G401.6 (cell line): ENCODE measurements around the gene AK5.
"Not testable (repeated sequence)": the region's sequence is repeated elsewhere in the genome, so short reads cannot be mapped to it uniquely, and the experiment has no call there.

Experiments
- FAIRE-seq: peaks from 2 replicates; lab custom pipeline; 2012; peaks lifted over from hg19 to GRCh38; lab: Jason Lieb, UNC

Gene AK5

GRCh38 chr1:77287535-77287934 is 5.7 kb downstream of the AK5 start:
- FAIRE-seq: no peak

- FAIRE-seq: no peak
Measured at GRCh38 chr1:77288275-77288674, 6.5 kb downstream of the AK5 start.

DNA sequence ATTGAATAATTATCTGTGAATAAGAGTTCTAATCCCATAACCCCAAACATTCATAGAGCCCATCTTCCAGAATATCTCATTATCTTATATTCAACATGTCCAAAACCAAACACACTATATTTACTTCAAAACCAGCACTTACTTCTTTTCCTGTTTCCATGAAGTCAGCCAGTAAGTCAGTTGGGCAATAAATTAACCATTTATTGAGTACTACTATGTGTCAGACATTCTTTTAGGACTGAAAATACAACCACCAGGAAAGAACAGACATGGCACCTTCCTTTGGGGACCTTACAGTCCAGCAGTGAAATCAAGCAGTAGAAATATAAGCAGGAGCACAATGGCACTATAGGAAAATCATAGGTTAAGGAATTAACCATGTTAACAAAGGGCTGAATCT is 8.8 kb downstream of the AK5 start:
- FAIRE-seq: no peak

DNA sequence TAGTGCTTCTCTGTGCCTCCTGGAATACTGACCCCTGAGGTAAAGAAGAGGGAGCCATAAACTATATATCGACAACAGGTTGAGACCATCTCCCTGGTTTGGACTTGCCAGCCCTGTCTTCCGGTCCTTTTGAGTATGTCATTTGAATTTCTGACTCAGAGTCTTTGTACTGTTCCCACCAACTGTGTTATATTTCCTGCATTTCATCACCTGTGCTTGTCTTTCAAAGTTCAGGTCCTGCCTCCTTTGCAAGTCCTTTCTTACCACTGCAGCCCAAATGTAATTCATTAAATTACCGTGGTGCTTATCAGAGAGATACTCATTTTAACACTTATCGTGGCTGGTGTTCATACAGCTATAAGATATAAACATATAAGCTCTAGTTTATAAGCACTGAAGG is 10.7 kb downstream of the AK5 start:
- FAIRE-seq: no peak

GRCh38 chr1:77300566-77300965 is 18.7 kb downstream of the AK5 start:
- no peak for FAIRE-seq

DNA sequence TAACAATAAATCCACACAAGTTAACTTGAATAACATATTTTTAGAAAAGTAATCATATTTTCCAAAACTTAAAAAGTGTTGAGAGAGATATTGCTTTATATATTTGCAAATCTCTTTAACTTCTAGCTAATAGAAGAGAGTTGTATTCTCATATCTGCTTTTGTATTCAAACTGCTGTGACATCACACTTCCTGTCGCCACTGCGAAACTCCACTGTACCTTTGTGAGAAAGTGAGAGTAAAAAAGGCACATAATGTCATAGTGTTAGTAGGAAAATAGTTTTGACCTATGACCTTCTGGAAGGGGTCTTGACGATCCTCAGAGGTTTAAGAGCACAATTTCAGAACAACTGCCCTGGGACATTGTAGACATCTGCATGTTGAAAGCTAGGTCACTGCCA is 21.6 kb downstream of the AK5 start:
- no peak for FAIRE-seq

DNA sequence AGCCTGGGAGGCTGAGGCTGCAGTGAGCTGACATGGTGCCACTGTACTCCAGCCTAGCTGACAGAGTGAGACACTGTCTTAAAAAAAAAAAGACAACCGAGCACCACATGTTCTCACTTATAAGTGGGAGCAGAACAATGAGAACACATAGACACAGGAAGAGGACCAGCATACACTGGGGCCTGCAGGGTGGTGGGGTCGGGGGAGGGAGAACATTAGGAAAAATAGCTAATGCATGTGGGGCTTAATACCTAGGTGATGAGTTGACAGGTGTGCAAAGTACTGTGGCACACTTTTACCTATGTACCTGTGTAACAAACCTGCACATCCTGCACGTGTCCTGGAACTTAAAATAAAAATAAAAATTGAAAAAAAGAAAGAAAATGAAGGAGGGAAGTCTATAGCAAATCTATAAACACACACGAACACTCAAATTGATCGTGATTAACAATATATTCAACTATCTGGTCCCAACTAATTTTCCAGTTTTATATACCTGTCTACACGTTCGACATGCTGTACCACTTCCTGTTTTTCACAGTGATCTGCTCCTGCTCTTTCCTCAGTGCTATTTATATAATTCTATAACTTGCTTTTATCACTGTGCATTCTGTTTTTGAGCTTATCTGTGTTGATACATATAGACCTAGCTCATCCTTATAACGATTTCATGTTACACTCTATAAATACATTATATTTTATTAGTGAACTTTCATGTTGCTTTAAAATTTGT is 27.2 kb downstream of the AK5 start:
- FAIRE-seq: no peak

DNA sequence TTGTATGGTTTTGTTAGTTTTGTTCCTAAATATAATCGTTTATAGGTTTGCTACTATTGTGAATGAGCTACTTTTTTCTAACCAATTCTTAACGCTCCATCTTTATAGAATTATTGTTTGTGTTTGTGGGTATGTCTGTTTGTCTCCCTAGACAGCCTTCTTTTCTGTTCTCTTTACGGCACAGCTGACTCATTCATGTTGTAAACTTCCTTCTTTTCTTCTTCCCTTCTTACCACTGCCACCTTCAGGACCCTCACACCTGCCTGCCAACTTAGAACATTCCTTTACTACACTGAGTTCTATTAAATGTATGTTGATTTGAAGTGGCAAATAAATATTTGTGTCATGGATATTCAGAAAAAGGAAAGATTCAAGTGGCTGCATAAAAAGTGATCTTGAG is 29.1 kb downstream of the AK5 start:
- no peak for FAIRE-seq

GRCh38 chr1:77312364-77312763 is 30.5 kb downstream of the AK5 start:
- not testable (repeated sequence) for FAIRE-seq

DNA sequence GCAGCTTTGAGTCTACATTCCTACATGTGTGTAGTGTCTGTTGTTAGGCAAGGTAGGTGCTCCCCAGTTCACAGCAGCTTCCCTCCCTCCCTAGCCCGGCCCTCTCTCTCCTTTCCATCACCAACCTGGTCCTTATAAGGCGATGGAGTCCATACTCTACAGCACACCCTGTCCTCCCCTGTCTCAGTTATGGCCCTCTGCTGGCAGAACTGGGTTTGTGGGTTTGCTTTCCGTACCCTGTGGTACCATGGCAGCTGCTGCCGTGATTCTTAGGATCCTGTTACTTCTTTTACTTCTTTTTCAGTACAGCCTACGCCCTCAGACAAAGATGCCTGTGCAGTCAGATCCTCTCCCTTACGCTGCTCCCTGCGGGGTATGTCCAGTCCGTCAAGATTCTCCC is 31.7 kb downstream of the AK5 start:
- no peak for FAIRE-seq

DNA sequence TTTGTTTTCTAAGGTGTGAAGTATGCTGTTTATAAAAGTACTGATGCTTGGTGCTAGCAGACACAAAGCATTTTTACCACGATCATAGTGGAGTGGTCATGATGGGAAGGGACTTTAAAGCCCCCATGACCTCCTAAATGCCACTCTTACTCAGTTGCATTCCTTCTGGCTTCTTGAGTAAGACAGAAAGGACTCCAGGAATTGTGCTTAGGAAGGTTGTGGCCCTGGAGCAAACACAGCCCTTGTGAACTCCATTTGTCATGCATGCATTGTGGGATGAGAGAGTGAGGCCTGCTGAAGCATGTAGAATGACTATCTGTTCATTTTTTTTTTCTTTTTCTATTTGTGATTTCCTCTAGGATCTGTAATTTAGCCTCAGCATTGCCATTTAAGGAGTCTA is 34.2 kb downstream of the AK5 start:
- FAIRE-seq: no peak

DNA sequence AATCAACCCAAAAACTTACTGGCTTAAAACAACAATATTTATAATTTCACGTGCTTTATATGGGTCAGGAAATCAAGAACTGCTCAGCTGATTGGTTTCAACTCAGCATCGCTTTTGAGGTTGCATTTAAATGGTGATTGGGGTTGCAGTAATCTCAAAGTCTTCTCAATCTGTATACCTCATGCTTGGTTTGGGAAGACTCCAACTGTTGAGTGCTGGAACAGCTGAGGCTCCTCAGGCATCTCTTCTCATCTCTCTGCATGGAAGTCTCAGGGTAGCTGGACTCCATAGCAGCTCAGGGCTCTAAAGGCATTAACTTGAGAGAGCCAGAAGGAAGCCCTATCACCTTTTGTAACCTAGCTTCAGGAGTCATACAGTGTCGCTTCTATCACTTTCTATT is 35.1 kb downstream of the AK5 start:
- FAIRE-seq: no peak

- FAIRE-seq: no peak
Measured at GRCh38 chr1:77319036-77319705, 37.4 kb downstream of the AK5 start.

- no peak for FAIRE-seq
Measured at GRCh38 chr1:77322061-77322900, 40.5 kb downstream of the AK5 start.

GRCh38 chr1:77333501-77333900 is 51.7 kb downstream of the AK5 start:
- FAIRE-seq: no peak

DNA sequence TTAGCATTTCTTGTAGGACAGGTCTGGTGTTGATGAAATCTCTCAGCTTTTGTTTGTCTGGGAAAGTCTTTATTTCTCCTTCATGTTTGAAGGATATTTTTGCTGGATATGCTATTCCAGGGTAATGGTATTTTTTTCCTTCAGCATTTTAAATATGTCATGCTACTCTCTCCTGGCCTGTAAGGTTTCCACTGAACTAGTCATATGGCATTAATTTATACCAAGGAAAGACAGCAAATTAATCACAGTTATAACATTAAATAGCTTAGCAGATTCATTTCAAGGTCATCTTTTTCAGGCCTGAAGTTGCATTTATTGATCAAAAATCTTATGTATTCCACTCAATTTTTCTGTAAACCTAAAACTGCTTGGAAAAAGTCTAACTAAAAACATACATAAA is 54.9 kb downstream of the AK5 start:
- no peak for FAIRE-seq

GRCh38 chr1:77339326-77339725 is 57.5 kb downstream of the AK5 start:
- no peak for FAIRE-seq

DNA sequence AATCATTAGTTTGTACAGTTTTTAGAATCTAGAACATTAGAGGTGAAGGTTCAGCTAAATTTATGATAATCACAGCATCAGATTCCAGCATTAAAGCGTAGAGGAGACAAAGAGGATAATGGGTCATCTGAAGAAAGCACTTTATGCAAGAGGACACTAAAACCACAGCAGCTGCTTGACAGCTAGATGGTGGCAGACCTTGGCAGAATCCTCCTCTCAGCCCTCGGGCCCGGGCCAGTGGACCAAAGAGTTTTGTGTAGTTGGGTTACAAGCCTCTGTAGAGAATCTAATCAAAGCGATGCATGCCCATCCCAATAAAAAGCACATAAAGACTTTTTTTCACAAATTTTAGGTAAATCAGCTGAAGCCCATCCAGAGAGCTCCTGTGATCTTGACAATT is 59.4 kb downstream of the AK5 start:
- no peak for FAIRE-seq

GRCh38 chr1:77342745-77343144 is 60.9 kb downstream of the AK5 start:
- no peak for FAIRE-seq

DNA sequence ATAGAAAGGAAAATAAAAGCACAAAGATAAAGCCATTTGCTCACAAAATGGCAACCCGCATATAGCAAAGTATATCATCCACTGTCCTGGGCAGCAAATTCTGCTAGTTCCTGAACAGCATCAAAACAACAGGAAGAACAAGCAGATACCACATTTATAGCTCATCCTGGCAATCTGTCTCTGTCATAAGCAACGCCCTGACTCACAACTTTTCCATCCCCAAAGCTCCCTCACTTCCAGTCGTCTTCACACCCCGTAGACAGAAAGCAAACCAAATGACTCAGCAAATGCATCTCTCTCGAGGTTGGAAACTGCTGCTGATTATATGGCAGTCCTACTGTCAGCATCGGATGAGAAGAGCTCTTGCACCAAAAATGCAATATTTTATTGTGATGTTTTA is 65.8 kb downstream of the AK5 start:
- FAIRE-seq: no peak

DNA sequence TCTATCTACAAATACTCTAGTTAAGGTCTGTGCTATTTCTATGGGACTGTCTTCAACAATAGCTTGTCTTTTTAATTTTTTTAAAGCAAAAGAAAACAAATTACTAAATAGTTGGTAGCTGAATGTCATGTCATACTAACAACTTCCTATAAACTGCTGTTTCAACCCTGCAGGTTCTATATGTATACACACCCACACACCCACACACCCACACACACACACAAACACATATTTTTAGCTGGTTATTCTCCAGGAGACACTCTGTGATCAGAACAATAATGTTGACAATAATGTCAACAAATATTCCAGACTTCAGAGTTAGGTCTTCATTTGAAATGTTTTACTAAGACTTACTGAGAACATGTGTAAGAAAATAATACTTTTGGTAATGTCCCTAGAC is 66.7 kb downstream of the AK5 start:
- FAIRE-seq: no peak

DNA sequence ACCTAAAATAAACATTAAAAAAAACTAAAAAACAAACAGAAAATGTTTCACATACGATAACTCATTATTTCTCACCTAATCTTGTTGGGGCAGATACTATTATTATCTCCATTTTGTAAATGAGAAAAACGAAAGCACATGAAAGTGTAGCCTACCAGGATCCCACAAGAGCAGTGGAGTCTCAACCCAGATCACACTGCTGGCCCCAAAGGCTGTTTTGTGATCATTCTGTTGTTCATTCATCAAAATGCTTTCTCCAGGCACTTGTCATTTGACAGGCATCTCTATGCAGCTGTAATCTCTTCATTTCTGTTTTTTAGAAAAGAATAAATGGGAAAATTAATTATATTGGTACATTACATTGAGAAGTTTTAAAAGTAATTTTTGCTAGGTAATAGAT is 67.5 kb downstream of the AK5 start:
- no peak for FAIRE-seq

GRCh38 chr1:77350012-77350770 is 68.4 kb downstream of the AK5 start:
- FAIRE-seq: no peak
